Transverse colon (tissue), 4 donors: ENCODE measurements around the gene QKI. TPM values are rescaled to one million over a fixed set of nuclear protein-coding genes. Genes with fewer than 3 reads are reported as not detected.
A peak's percentile ranks its signal among the peaks of the same experiment; 100 is the strongest.

ENCODE experiments used
- DNase-seq: peaks from one replicate; pipeline ENCODE4 v3.0.0-alpha.2; 2019
- H3K27ac ChIP-seq, 4 donors: fragments of 200-600 bp; sonication (generic); 2 replicates each; pipeline ENCODE4 v1.5.1; 2016 to 2018; ENCODE audit warnings: inconsistent platforms in 4 of 4
- H3K27me3 ChIP-seq: fragments of 200-600 bp; sonication (generic); 2 replicates; pipeline ENCODE4 v1.5.1; 2017; ENCODE audit warnings: inconsistent platforms
- H3K36me3 ChIP-seq, 4 donors: fragments of 200-600 bp; sonication (generic); 2 replicates each; pipeline ENCODE4 v1.5.1; 2017 to 2019; ENCODE audit warnings: inconsistent platforms in 4 of 4
- H3K4me1 ChIP-seq, 4 donors: fragments of 200-600 bp; sonication (generic); 2 replicates each; pipeline ENCODE4 v1.5.1; 2017 to 2020; ENCODE audit warnings: inconsistent platforms in 4 of 4
- H3K4me3 ChIP-seq, 4 donors: fragments of 200-600 bp; sonication (generic); 1 replicate in 1 of 4; 2 replicates in 3 of 4; pipeline versions ENCODE4 v1.5.1 to v1.6.1; 2017 to 2019; ENCODE audit warnings: inconsistent platforms in 4 of 4
- H3K9me3 ChIP-seq, 2 donors: fragments of 200-600 bp; sonication (generic); 2 replicates each; pipeline ENCODE4 v1.5.1; 2017 to 2019; ENCODE audit warnings: inconsistent platforms in 2 of 2
- CTCF ChIP-seq, 5 experiments: fragments of 200-600 bp in 3 of 5; fragments of 450-650 bp in 2 of 5; sonication (generic) in 3 of 5; IDR thresholded peaks; 1 replicate in 2 of 5; 2 replicates in 3 of 5; pipeline ENCODE4 v1.5.1; 2016 to 2017; ENCODE audit warnings: antibody characterized with exemption in 5 of 5, inconsistent platforms in 3 of 5, mild to moderate bottlenecking in 2 of 5, moderate library complexity in 1 of 5
- EP300 ChIP-seq: sonication (generic); formaldehyde crosslinking; IDR thresholded peaks from one replicate; pipeline ENCODE4 v1.6.1; 2017; ENCODE audit warnings: antibody characterized with exemption, low read depth
- POLR2A ChIP-seq: fragments of 450-650 bp; IDR thresholded peaks from one replicate; pipeline ENCODE4 v1.6.1; 2016; ENCODE audit warnings: antibody characterized with exemption, mild to moderate bottlenecking, moderate library complexity
- POLR2AphosphoS5 ChIP-seq, 3 donors: sonication (generic); formaldehyde crosslinking; IDR thresholded peaks; one replicate each; pipeline ENCODE4 v1.6.1; 2016; ENCODE audit warnings: antibody characterized with exemption in 3 of 3
- WGBS, 2 donors: methylation state at CpG; one replicate each; pipeline ENCODE4 v1.1.5; 2018; ENCODE audit warnings: low coverage in 1 of 2; 5-methylcytosine and 5-hydroxymethylcytosine counted together
- in situ Hi-C, 4 donors: fragments of 200-750 bp; cut with MboI; loops; one replicate each; pipeline versions ENCODE4 v1.15.0 to v1.15.1; 2017; ENCODE audit warnings: low sequenced_read_pairs in 3 of 4, low pct_ligation_motif_present in 1 of 4, low pct_unique_long_range_greater_than_20kb in 1 of 4
- intact Hi-C: fragments of 100-400 bp; cut with DNase I; formaldehyde crosslinking; loops from one replicate; pipeline ENCODE4 v1.15.1; 2023; ENCODE audit warnings: low total_unique reads
- total RNA-seq, 4 donors: library from RNA; depleted of rRNA; stranded (reverse); fragments of >200 nt; gene quantifications; one replicate each; pipeline ENCODE4 v1.1.0, GENCODE V29; 2016

QKI gene
- total RNA-seq, 4 donors from 2014 or later = 8.4 to 41.8 (median 22.7) TPM

- Histone ChIP-seq H3K27me3 (peaks cover 76% of the 10 kb centered on the region), H3K36me3 (no peaks in the 10 kb centered on the region), H3K4me1 (peaks cover 6 to 56% (median 19%) of the 10 kb centered on the region in 4 donors), H3K9me3 (no peaks in the 10 kb centered on the region), H3K27ac (peak overlapping the region; percentile 95 to 99 (median 98)), H3K4me3 (peak overlapping the region; percentile 57 to 87 (median 78))
- TF ChIP-seq CTCF (IDR thresholded peaks at IDR 0.05) = peak; percentile 51 to 82 (median 53)
- peak in 2 of 3 donors; percentile 16 to 54 for TF ChIP-seq POLR2AphosphoS5 (IDR thresholded peaks at IDR 0.05)
- no peak for TF ChIP-seq EP300
- TF ChIP-seq POLR2A = no peak
- peak; percentile 39 for DNase-seq
- intact Hi-C loops = loop anchor here (10.0 kb wide), 1 partner anchor 548 kb away; no protein-coding TSS in a partner anchor
- WGBS, 2 donors = 1 to 4% methylated on average over 11 of the region's 11 CpGs
- in situ Hi-C loops = no loop called here
Measured at GRCh38 chr6:163416557-163417253, 2.2 kb downstream of the QKI start.

- in situ Hi-C loops (no loop called here), intact Hi-C loops (loop anchor here (10.0 kb wide), 1 partner anchor 547 kb away; no protein-coding TSS in a partner anchor)
- H3K36me3 ChIP-seq = no peaks in the 10 kb centered on the region
- no peaks in the 10 kb centered on the region for H3K9me3 ChIP-seq
- no peak for DNase-seq
- peak overlapping the region; percentile 95 to 99 (median 98) for H3K27ac ChIP-seq
- H3K4me1 ChIP-seq = peaks cover 6 to 54% (median 19%) of the 10 kb centered on the region in 4 donors
- WGBS, 2 donors = 23 to 28% methylated on average over 4 of the region's 4 CpGs
- peaks cover 71% of the 10 kb centered on the region for H3K27me3 ChIP-seq
- H3K4me3 ChIP-seq = peak overlapping the region in 3 of 4 donors; percentile 2 to 81 (median 75)
- TF ChIP-seq POLR2AphosphoS5 (IDR thresholded peaks at IDR 0.05) (no peak), EP300 (no peak)
Measured at GRCh38 chr6:163417595-163417994, 3.1 kb downstream of the QKI start.

GRCh38 chr6:163418311-163419029 is 4.0 kb downstream of the QKI start:
- Histone ChIP-seq H3K27ac (peak overlapping the region; percentile 20 to 99 (median 96)), H3K36me3 (no peaks in the 10 kb centered on the region), H3K4me1 (peaks cover 6 to 55% (median 19%) of the 10 kb centered on the region in 4 donors), H3K9me3 (no peaks in the 10 kb centered on the region), H3K4me3 (peak overlapping the region in 1 of 4 donors; percentile 81), H3K27me3 (peaks cover 71% of the 10 kb centered on the region)
- no peak for DNase-seq
- in situ Hi-C loops = no loop called here
- TF ChIP-seq POLR2A = no peak
- no peak for TF ChIP-seq POLR2AphosphoS5 (IDR thresholded peaks at IDR 0.05)
- no peak for TF ChIP-seq CTCF (IDR thresholded peaks at IDR 0.05)
- TF ChIP-seq EP300 = no peak
- whole genome bisulfite sequencing, 2 donors = 39 to 41% methylated on average over 5 of the region's 5 CpGs
- intact Hi-C loops = loop anchor here (10.0 kb wide), 1 partner anchor 546 kb away; no protein-coding TSS in a partner anchor

GRCh38 chr6:163419413-163420288 is 5.1 kb downstream of the QKI start:
- TF ChIP-seq CTCF (IDR thresholded peaks at IDR 0.05) = no peak
- TF ChIP-seq POLR2AphosphoS5 (IDR thresholded peaks at IDR 0.05) = no peak
- no peak for TF ChIP-seq EP300
- TF ChIP-seq POLR2A = no peak
- H3K36me3 ChIP-seq = no peaks in the 10 kb centered on the region
- H3K27ac ChIP-seq = peak overlapping the region; percentile 44 to 99 (median 96)
- in situ Hi-C loops (loop anchor here in 1 of 4 donors (10.0 kb wide), 2 partner anchors 135 to 535 kb away; no protein-coding TSS in a partner anchor), intact Hi-C loops (loop anchor here (10.0 kb wide), 2 partner anchors 135 to 545 kb away; no protein-coding TSS in a partner anchor)
- peaks cover 70% of the 10 kb centered on the region for H3K27me3 ChIP-seq
- DNase-seq = no peak
- WGBS, 2 donors = 25 to 30% methylated on average over 6 of the region's 6 CpGs
- H3K9me3 ChIP-seq = no peaks in the 10 kb centered on the region
- H3K4me3 ChIP-seq = peak overlapping the region in 1 of 4 donors; percentile 81
- H3K4me1 ChIP-seq = peaks cover 6 to 52% (median 16%) of the 10 kb centered on the region in 4 donors
